NOMO-1 treated with dmso at 0.1 percent for 144 hours (cell line): Measurements from ENCODE around the gene POU2F3.

Source experiments
- DNase-seq: peaks from one replicate; lab custom pipeline; 2025; ENCODE audit not compliant: unreplicated experiment; lab: John Stamatoyannopoulos, UW

The POU2F3 gene

GRCh38 chr11:120337355-120338106 lies 97.6 kb downstream of the POU2F3 start:
- no peak for DNase-seq

DNA sequence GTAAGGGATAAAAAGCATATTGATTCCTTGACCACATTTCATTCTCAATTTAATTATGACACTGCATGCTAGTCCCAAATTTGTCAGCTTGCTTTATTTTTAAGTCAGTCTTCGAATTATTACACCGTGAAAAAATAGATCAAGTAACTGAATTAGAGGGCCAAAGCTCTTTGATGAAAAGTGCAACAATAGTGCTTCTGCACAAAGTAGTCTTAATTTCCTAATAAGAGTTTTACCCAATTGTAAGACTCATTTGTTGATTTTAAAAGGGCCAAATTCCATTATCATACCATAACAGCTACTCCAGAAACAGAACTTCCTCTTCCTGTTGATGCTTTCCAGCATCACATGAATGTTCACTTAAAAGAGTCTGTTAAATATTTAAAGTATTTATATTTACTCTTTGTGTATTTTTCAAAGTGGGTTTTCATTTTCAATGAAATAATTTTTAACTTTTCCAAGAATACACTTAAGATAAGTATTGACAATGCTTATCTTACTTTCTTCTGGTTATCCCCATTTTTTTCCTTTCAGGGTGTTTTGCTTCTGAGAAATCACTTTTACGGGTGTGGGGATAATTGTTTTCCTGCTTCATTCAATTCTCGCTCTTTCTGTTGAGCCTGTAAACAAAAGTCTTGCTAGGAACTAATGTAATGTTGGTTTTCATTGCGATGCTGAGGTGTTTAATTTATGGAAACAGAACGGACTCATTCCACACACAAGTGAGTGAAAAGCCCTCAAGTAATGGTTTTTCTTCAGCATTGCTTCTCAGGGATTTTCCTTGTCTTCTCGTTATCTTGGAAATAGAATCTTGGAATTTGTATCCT lies 98.4 kb downstream of the POU2F3 start:
- DNase-seq, result no peak

GRCh38 chr11:120339394-120339890 lies 99.5 kb downstream of the POU2F3 start:
- DNase-seq, result no peak

- no peak for DNase-seq
These were observed 100.6 kb downstream of the POU2F3 start for GRCh38 chr11:120340529-120340928.

- DNase-seq, result no peak
These were observed 102.3 kb downstream of the POU2F3 start for GRCh38 chr11:120342226-120342625.

DNA sequence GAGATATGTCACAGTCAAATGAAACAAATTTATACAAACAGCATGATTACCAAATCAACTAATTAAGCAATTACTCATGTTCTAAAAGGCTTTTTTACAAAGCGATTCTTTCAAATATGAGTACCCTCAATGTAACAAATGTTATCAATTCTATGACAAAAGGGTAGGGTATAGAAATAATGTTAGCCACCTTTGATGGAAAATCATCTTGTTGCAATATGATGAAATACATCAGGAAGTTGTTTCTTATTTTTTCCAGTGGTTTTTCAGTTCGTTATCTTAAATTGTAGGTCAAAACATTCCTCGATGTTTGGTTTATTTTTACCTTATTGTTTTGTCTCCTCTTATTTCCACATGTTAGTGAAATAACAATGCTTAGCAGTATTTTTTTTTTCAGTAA lies 102.7 kb downstream of the POU2F3 start:
- DNase-seq, result no peak

- DNase-seq, result no peak
These were observed 103.5 kb downstream of the POU2F3 start for GRCh38 chr11:120343429-120343828.

DNA sequence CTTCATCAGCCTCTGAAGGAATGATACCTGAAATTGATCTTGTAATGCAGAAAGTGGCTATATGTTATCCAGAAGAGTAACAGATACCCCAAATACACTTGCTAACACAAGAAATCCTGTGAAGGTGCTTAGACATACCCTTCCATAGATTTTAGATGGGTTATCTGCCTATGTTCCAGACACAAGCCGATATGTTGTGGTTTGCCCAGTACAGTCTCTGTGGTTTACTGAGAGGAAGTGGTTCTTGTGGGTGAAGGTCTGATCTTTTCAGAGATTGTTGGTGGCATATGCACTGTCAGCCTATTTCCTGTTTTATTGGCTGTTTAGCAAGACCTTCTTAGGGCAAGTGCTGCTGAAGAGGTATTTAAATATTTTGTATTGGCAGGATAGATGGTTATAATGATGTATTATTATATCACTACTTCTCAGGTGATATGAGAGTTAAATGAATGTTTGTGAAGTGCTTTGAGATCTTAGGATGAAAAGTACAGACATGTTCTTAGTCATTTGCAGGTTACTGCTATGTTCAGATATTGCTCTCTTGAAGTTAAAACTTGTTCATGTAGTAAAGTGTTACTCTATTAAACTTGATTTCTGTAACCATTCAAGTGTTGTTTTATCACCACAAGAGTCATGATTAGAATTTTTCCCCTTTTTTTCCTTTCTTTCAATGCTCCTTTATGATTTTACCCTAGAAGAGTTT lies 104.5 kb downstream of the POU2F3 start:
- peak; percentile 63 for DNase-seq

GRCh38 chr11:120346233-120346632 lies 106.3 kb downstream of the POU2F3 start:
- no peak for DNase-seq

DNA sequence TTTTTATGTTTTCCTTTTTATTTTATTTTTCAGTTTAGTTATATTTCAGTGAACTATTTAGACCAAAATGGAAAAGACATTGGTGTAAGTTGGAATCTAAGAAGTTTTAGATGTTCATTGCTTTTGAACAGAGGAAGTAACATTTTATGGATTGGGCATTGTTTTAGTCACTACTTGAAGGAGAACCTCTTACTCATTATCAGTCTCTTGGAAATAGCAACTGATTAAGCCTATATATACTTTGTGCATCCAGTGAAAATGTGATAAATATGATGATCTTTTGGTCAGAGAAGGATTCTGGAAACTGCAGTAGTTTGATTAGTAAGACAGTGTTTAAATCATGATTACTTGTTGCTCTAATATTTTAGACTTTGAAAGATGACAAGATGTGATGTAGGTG lies 110.7 kb downstream of the POU2F3 start:
- no peak for DNase-seq

DNA sequence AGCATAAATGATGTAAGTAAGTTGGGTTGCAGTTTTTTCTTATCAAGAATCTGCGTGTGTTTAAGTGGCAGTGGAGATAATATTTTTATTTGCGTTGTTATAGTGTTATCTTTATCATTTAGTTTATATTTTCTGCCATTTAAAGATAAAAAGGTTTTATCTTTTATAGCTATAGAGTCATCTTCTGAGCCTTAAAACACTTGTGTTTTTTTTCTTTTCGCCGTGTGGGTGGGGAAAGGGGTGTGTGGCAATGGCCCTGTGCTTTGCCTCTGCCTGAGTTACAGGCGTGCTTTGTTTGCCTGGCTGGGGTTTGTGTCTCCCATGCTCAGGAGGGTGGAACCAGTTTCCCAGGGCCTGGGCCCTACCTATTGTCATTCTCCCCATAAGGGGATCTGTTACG lies 112.5 kb downstream of the POU2F3 start:
- DNase-seq, result no peak

GRCh38 chr11:120354068-120354467 lies 114.1 kb downstream of the POU2F3 start:
- DNase-seq, result no peak

- no peak for DNase-seq
These were observed 114.8 kb downstream of the POU2F3 start for GRCh38 chr11:120354779-120355178.

DNA sequence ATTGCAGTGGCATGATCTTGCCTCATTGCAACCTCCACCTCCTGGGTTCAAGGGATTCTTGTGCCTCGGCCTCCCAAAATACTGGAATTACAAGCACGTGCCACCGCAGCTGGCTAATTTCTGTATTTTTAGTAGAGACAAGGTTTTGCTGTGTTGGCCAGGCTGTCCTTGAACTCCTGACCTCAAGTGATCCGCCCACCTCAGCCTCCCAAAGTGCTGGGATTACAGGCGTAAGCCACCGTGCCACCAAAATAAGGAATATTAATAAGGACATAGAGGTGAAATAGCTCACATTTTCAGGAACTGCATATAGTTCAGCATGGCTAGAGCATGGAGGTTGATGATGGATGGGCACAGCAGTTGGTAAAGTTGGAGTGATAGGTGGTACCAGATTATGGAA lies 117.7 kb downstream of the POU2F3 start:
- no peak for DNase-seq

DNA sequence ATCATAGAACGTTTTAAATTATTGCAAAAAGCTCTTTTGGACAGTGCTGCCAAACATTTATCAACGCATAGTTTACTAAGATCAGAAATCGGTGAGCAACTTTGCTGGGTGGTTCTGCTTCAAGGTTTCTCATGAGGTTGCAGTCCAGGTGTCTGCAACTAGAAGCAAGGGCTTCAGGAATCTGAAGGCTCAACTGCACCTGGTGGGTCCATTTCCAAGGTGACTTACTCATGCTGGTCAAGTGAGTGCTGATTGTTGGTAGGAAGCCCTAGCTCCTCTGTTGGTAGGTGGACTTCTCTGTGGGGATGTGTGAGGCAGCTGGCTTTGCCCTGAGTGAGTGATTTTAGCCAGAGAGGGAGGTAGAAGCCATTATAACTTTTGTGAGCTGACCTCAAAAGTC lies 118.8 kb downstream of the POU2F3 start:
- no peak for DNase-seq

DNA sequence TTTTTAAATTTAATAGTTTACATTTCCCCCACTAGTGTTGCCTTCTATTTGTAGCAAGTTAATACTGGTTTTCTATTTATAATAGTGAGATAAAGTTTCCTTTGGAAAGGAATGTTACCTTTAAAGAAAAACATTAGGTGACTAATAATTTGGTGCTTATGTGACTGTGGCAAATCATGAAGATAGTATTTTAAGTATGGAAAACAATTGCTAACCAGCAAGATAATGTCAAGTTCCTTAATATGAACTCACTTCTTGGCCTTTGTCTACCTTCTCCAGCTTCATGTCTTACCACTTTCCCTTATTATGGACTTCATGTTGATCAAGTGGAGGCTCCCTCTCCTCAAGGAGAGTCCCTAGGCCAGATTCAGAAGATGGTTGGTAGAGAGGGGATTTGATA lies 123.5 kb downstream of the POU2F3 start:
- DNase-seq, result no peak

GRCh38 chr11:120365512-120365911 lies 125.6 kb downstream of the POU2F3 start:
- DNase-seq, result no peak
